Fibroblast of mammary gland (primary cell): Measurements from ENCODE around the gene PRKG1.
A peak's percentile ranks its signal among the peaks of the same experiment; 100 is the strongest.

ENCODE experiments used
- DNase-seq: peaks from one replicate; pipeline ENCODE4 v3.0.0-alpha.2; 2010; ENCODE audit warnings: low read depth
- H3K4me3 ChIP-seq: 2 replicates; pipeline ENCODE4 v1.5.1; 2011; ENCODE audit warnings: low read depth, mild to moderate bottlenecking, low read length, moderate library complexity; ENCODE audit not compliant: control insufficient read depth
- TF ChIP-seq, protein P1 (sequence below): conservative IDR thresholded peaks from 2 replicates; pipeline ENCODE4 v1.5.1; 2011; ENCODE audit warnings: low read depth, low read length, inconsistent platforms; ENCODE audit not compliant: control insufficient read depth, insufficient read depth

Gene PRKG1

DNA sequence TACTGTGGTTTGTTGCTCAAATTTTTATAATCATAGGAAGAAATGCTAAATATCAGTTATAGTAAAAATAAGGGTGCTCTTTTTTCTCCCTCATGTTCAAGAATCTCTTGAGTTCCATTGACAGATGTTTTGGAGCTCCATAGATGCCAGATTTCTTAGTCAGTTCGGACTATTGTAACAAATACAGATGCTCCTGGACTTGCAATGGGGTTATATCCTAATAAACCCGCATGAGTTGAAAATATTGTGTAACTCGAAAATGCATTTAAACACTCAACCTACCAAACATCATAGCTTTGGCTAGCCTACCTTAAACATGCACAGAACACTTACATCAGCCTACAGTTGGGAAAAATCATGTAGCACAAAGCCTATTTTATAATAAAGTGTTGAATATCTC lies 725.8 kb downstream of the PRKG1 start:
- H3K4me3 ChIP-seq: no peak overlapping the region
- TF ChIP-seq, protein P1, sequence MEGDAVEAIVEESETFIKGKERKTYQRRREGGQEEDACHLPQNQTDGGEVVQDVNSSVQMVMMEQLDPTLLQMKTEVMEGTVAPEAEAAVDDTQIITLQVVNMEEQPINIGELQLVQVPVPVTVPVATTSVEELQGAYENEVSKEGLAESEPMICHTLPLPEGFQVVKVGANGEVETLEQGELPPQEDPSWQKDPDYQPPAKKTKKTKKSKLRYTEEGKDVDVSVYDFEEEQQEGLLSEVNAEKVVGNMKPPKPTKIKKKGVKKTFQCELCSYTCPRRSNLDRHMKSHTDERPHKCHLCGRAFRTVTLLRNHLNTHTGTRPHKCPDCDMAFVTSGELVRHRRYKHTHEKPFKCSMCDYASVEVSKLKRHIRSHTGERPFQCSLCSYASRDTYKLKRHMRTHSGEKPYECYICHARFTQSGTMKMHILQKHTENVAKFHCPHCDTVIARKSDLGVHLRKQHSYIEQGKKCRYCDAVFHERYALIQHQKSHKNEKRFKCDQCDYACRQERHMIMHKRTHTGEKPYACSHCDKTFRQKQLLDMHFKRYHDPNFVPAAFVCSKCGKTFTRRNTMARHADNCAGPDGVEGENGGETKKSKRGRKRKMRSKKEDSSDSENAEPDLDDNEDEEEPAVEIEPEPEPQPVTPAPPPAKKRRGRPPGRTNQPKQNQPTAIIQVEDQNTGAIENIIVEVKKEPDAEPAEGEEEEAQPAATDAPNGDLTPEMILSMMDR: no peak
- DNase-seq: no peak

DNA sequence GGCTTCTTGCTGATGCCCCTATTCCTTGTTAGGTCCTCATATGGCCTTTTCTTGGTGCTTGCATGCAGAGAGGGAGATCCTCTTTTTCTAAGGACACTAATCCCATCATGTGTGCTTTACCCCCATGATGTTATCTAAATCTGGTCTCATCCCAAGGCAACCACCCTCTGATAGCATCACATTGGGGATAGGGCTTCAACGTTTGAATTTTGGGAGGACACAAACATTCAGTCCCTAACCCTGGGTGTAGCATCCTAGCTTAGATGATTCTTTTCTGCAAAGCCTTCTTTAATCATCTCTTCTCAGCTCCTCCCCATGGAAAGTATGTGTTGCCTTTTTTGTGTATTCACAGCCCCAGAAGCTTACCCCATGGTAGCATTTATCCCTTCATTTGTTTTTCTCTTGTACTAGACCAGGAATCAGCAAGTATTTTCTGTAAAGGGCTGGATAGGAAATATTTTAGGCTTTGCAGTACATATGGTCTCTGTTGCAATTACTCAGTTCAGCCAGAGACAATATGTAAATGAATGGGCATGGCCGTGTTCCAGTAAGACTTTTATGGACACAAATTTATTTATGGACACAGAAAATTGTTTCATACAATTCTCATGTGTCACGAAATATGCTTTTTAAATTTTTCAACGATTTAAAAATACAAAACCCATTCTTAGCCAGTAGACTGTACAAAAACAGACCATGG lies 726.6 kb downstream of the PRKG1 start:
- TF ChIP-seq, protein P1: no peak
- DNase-seq: no peak
- no peak overlapping the region for H3K4me3 ChIP-seq

DNA sequence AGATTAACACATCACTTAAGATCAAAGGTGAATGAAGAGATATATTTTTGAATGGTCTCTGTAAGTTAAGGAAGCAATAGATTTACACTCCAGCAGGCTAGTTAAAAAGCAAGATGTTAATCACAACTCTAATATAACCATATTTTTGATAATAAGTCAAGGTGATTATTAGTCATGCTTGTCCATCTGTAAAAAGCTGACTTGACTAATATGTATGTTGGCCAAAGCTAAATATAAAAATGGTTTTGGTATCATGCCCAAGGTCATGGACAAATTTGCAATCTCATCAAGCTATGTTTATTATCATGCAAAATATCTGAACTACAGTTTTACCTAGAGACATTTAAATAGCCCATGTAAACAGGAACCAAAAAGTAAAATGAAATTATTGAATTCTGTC lies 727.7 kb downstream of the PRKG1 start:
- DNase-seq: no peak
- TF ChIP-seq, protein P1: no peak
- no peak overlapping the region for H3K4me3 ChIP-seq

DNA sequence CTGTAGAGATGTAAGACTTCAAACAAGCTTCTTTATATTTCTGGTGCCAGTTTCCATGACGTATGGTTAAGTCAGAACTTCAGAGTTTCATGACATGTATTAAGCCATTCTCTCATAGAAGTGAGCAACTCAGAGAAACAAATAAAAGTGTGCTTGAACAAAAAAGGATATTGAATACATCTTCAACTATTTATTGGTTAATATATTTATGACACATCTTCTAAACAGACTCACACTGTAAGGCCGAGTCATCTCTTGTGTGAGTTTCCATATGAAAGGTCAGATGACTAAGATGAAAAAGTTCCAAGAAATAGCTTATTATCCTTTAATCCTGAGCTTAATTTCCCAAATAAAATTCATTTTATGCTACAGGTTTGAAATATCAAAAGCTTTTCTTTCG lies 730.6 kb downstream of the PRKG1 start:
- TF ChIP-seq, protein P1: no peak
- DNase-seq: peak; percentile 83
- no peak overlapping the region for H3K4me3 ChIP-seq

DNA sequence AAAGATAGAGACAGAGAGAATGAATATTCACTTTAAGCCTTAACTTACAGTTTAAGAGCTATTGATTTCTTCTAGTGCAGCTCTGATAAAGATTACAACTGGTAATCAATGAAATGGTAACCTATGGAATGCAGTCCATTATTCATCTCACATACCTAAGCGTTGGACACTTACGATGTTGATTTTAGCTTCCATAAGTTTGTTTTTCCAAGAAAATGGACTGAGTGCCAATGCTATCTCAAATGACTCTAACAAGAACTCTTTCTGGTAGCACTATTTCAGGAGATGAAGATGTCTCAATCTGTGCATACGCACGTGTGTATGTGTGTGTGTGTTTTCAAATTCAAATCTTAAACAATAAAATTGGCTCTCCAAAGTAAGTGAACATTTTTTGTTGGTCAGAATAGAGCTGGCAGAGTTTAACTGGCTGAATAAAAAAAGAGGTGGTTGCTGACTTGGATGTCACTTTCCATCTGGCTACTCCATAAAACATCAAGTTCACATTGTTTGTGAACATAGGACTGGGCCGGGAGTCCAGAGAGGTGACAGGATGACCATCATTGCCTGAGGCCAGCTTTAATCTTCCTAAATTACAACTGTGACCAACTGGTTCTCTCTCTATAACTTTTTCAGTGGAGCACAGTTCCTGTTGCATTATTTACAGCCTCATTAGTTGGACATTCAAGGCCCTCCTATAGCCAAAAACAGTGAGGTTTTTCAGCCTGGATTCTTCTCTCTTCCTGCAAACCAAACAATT lies 732.0 kb downstream of the PRKG1 start:
- TF ChIP-seq, protein P1: no peak
- no peak overlapping the region for H3K4me3 ChIP-seq
- no peak for DNase-seq

DNA sequence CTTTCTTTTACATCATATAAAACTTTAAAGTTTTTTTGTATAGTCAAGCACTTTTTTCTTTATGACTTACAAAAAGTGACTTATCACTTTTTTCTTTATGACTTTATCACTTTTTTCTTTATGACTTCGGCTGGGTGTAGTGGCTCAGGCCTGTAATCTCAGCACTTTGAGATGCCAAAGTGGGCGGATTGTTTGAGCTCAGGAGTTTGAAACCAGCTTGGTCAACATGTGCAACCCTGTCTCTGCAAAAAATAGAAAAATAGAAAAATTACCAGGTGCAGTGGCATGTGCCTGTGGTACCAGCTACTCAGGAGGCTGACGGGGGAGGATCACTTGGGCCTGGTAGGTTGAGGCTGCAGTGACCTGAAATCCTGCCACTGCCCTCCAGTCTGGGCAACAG lies 733.9 kb downstream of the PRKG1 start:
- TF ChIP-seq, protein P1: no peak
- DNase-seq: no peak
- H3K4me3 ChIP-seq: no peak overlapping the region
